ENCODE data around the gene ITIH3. TPM values are rescaled to one million over a fixed set of nuclear protein-coding genes. Genes with fewer than 3 reads are reported as not detected.

The ITIH3 gene
- total and polyA plus RNA-seq, 10 of the 15 experiments (the other 5 are each of a cell fraction or from before 2014, with no cell fraction given) = 0.07 to 0.17 (median 0.15) TPM; not detected in 7

DNA sequence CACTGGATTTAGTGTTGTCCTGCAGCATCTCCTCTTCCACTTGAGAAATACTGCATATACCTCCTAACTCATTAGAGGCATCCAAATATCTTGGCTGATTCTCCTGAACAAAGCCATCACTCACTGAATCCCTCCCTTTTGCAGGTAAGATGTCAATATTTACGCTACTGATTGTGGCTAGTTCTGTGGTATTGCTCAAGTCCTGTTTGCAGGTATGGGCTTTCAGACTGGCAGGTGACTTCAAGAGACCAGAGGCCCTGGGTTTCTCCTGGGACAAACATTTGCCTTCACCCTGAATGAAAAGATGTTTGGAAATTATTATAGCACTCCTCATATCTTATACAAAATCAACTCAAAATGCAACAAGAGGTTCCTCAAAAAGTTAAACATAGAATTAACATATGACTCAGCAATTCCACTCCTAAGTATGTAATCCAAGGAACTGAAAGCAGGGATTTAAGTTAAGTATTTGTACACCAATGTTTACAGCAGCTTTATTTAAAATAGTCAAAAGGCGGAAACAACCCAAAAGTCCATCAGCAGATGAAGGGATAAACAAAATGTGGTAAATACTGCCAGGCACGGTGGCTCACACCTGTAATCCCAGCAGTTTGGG, 42.4 kb upstream of the ITIH3 start (continued):
- TF ChIP-seq, protein P1, sequence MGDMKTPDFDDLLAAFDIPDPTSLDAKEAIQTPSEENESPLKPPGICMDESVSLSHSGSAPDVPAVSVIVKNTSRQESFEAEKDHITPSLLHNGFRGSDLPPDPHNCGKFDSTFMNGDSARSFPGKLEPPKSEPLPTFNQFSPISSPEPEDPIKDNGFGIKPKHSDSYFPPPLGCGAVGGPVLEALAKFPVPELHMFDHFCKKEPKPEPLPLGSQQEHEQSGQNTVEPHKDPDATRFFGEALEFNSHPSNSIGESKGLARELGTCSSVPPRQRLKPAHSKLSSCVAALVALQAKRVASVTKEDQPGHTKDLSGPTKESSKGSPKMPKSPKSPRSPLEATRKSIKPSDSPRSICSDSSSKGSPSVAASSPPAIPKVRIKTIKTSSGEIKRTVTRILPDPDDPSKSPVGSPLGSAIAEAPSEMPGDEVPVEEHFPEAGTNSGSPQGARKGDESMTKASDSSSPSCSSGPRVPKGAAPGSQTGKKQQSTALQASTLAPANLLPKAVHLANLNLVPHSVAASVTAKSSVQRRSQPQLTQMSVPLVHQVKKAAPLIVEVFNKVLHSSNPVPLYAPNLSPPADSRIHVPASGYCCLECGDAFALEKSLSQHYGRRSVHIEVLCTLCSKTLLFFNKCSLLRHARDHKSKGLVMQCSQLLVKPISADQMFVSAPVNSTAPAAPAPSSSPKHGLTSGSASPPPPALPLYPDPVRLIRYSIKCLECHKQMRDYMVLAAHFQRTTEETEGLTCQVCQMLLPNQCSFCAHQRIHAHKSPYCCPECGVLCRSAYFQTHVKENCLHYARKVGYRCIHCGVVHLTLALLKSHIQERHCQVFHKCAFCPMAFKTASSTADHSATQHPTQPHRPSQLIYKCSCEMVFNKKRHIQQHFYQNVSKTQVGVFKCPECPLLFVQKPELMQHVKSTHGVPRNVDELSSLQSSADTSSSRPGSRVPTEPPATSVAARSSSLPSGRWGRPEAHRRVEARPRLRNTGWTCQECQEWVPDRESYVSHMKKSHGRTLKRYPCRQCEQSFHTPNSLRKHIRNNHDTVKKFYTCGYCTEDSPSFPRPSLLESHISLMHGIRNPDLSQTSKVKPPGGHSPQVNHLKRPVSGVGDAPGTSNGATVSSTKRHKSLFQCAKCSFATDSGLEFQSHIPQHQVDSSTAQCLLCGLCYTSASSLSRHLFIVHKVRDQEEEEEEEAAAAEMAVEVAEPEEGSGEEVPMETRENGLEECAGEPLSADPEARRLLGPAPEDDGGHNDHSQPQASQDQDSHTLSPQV (IDR thresholded peaks at IDR 0.05) = no peak
- TF ChIP-seq ATF7 (IDR thresholded peaks at IDR 0.05; ENCODE audit: low read depth) (no peak), RAD51 (IDR thresholded peaks at IDR 0.05) (no peak)
- TF ChIP-seq, protein P2, sequence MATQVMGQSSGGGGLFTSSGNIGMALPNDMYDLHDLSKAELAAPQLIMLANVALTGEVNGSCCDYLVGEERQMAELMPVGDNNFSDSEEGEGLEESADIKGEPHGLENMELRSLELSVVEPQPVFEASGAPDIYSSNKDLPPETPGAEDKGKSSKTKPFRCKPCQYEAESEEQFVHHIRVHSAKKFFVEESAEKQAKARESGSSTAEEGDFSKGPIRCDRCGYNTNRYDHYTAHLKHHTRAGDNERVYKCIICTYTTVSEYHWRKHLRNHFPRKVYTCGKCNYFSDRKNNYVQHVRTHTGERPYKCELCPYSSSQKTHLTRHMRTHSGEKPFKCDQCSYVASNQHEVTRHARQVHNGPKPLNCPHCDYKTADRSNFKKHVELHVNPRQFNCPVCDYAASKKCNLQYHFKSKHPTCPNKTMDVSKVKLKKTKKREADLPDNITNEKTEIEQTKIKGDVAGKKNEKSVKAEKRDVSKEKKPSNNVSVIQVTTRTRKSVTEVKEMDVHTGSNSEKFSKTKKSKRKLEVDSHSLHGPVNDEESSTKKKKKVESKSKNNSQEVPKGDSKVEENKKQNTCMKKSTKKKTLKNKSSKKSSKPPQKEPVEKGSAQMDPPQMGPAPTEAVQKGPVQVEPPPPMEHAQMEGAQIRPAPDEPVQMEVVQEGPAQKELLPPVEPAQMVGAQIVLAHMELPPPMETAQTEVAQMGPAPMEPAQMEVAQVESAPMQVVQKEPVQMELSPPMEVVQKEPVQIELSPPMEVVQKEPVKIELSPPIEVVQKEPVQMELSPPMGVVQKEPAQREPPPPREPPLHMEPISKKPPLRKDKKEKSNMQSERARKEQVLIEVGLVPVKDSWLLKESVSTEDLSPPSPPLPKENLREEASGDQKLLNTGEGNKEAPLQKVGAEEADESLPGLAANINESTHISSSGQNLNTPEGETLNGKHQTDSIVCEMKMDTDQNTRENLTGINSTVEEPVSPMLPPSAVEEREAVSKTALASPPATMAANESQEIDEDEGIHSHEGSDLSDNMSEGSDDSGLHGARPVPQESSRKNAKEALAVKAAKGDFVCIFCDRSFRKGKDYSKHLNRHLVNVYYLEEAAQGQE (IDR thresholded peaks at IDR 0.05; ENCODE audit: low read depth, low read length) = no peak
